ENCODE measurements around the gene ADARB2.

DNA sequence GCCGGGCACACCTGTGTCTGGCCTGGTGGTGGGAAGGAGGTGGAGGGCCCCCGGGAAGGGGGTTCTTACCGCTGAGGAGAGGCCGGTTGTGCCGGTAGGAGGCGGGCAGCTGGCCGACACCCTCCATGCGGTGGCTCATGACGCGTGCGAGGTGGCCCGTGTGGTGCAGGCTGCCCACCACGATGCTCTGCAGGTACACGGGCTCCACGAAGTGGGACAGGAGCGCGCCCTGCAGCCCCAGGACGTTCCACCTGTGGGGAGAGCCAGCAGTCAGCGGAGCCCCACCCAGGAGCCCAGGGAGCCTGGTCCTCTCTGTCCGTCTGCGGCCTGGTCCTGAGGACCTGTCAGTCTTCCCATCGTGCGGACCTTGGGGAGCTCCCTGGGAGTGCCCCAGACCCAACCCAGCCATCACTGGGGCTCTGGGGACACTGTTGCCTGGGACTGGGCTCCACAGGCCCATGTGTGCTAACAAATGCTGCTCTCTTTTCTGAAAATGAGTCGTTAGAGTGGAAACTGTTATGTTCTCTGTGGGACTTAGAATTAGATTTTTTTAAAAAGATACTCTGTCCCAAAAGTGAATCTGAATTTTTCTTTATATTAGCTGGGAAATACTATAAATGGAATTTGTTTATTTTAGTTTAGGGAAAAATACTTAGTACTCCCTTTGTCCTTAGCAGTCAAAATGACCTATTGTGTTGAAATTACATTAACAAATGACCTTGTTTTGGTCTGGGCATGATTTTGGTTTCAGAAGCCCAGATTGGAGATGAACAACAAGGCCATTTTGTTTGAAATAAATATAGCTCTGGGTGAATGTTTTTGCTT lies 537.2 kb downstream of the ADARB2 start:
- TF ChIP-seq FOXA1 (IDR thresholded peaks at IDR 0.05): no peak
- no peak for TF ChIP-seq SP1 (IDR thresholded peaks at IDR 0.05)
- TF ChIP-seq ELF4 (IDR thresholded peaks at IDR 0.05): no peak
- no peak for TF ChIP-seq FOXK2 (IDR thresholded peaks at IDR 0.05)
- no peak for TF ChIP-seq FOXM1 (IDR thresholded peaks at IDR 0.05; ENCODE audit: borderline replicate concordance)
- TF ChIP-seq BHLHE40 (IDR thresholded peaks at IDR 0.05; ENCODE audit: borderline replicate concordance): no peak
- TF ChIP-seq, protein P1, sequence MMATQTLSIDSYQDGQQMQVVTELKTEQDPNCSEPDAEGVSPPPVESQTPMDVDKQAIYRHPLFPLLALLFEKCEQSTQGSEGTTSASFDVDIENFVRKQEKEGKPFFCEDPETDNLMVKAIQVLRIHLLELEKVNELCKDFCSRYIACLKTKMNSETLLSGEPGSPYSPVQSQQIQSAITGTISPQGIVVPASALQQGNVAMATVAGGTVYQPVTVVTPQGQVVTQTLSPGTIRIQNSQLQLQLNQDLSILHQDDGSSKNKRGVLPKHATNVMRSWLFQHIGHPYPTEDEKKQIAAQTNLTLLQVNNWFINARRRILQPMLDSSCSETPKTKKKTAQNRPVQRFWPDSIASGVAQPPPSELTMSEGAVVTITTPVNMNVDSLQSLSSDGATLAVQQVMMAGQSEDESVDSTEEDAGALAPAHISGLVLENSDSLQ (IDR thresholded peaks at IDR 0.05): no peak
- TF ChIP-seq HDGF (IDR thresholded peaks at IDR 0.05; ENCODE audit: borderline replicate concordance): no peak
- TF ChIP-seq CTBP1 (IDR thresholded peaks at IDR 0.05; ENCODE audit: borderline replicate concordance): no peak
- TF ChIP-seq ZNF384 (IDR thresholded peaks at IDR 0.05): no peak
- no peak for TF ChIP-seq L3MBTL2 (conservative IDR thresholded peaks at IDR 0.05)
- no peak for TF ChIP-seq NFRKB (IDR thresholded peaks at IDR 0.05)
- TF ChIP-seq SUZ12 (IDR thresholded peaks at IDR 0.05): no peak
- no peak for TF ChIP-seq TARDBP (IDR thresholded peaks at IDR 0.05)

Data from HEK293T (cell line).